HG03095 (cell line): ENCODE results near the gene HDAC4.

ENCODE experiments used
- ATAC-seq: cut with Tn5 transposase; IDR thresholded peaks from one replicate; pipeline ENCODE4 v1.9.1; 2021; ENCODE audit warnings: moderate library complexity; ENCODE audit not compliant: unreplicated experiment

HDAC4 gene

GRCh38 chr2:239329972-239330572 is 70.7 kb downstream of the HDAC4 start:
- ATAC-seq: no peak

GRCh38 chr2:239329284-239329971 is 71.4 kb downstream of the HDAC4 start:
- ATAC-seq: no peak

- no peak for ATAC-seq
These were observed 72.2 kb downstream of the HDAC4 start for GRCh38 chr2:239328351-239329191.

GRCh38 chr2:239327536-239328350 is 73.1 kb downstream of the HDAC4 start:
- ATAC-seq: peak; percentile 49

GRCh38 chr2:239326831-239327535 is 73.8 kb downstream of the HDAC4 start:
- ATAC-seq: peak; percentile 64

- ATAC-seq: no peak
These were observed 76.4 kb downstream of the HDAC4 start for GRCh38 chr2:239324456-239324855.

GRCh38 chr2:239323447-239323846 is 77.4 kb downstream of the HDAC4 start:
- no peak for ATAC-seq

- no peak for ATAC-seq
These were observed 78.3 kb downstream of the HDAC4 start for GRCh38 chr2:239322416-239323086.

- ATAC-seq: no peak
These were observed 79.0 kb downstream of the HDAC4 start for GRCh38 chr2:239321596-239322415.

- ATAC-seq: no peak
These were observed 81.8 kb downstream of the HDAC4 start for GRCh38 chr2:239318790-239319661.

GRCh38 chr2:239318151-239318611 is 82.6 kb downstream of the HDAC4 start:
- no peak for ATAC-seq

GRCh38 chr2:239316562-239317465 is 84.0 kb downstream of the HDAC4 start:
- no peak for ATAC-seq

GRCh38 chr2:239315308-239315707 is 85.5 kb downstream of the HDAC4 start:
- ATAC-seq: no peak

- ATAC-seq: no peak
These were observed 87.0 kb downstream of the HDAC4 start for GRCh38 chr2:239313776-239314175.

GRCh38 chr2:239312741-239313667 is 87.8 kb downstream of the HDAC4 start:
- ATAC-seq: no peak

- ATAC-seq: no peak
These were observed 88.7 kb downstream of the HDAC4 start for GRCh38 chr2:239312081-239312511.
